Astrocyte (in vitro differentiated cells and primary cell): ENCODE measurements around the gene CIT. TPM values are rescaled to one million over a fixed set of nuclear protein-coding genes. Genes with fewer than 3 reads are reported as not detected.

ENCODE experiments used
- DNase-seq: peaks from one replicate; pipeline ENCODE4 v3.0.0-alpha.2; 2010; ENCODE audit warnings: low read depth
- FAIRE-seq: peaks from 2 replicates; lab custom pipeline; 2011; peaks lifted over from hg19 to GRCh38; lab: Jason Lieb, UNC
- H2AFZ ChIP-seq: 2 replicates; pipeline ENCODE4 v1.6.0; 2012; ENCODE audit warnings: low read depth, low read length, inconsistent platforms
- H3K27ac ChIP-seq: 2 replicates; pipeline ENCODE4 v1.5.1; 2011; ENCODE audit warnings: low read depth, low read length, inconsistent platforms
- H3K27me3 ChIP-seq: 2 replicates; pipeline ENCODE4 v1.6.0; 2011; ENCODE audit warnings: low read length, inconsistent platforms; ENCODE audit not compliant: insufficient read depth
- H3K36me3 ChIP-seq: 2 replicates; pipeline ENCODE4 v1.5.1; 2011; ENCODE audit warnings: low read length, inconsistent platforms; ENCODE audit not compliant: insufficient read depth
- H3K4me1 ChIP-seq: 2 replicates; pipeline ENCODE4 v1.5.1; 2011; ENCODE audit warnings: low read length, inconsistent platforms; ENCODE audit not compliant: insufficient read depth
- H3K4me2 ChIP-seq: 2 replicates; pipeline ENCODE4 v1.6.0; 2012; ENCODE audit warnings: low read length, inconsistent platforms
- H3K4me3 ChIP-seq: 2 replicates; pipeline ENCODE4 v1.5.1; 2011; ENCODE audit warnings: low read depth, mild to moderate bottlenecking, low read length, inconsistent platforms; ENCODE audit not compliant: insufficient read depth
- H3K79me2 ChIP-seq: 2 replicates; pipeline ENCODE4 v1.6.0; 2012; ENCODE audit warnings: mild to moderate bottlenecking, low read length, inconsistent platforms; ENCODE audit not compliant: insufficient read depth
- H3K9ac ChIP-seq: 2 replicates; pipeline ENCODE4 v1.6.0; 2012; ENCODE audit warnings: mild to moderate bottlenecking, low read length, inconsistent platforms
- H3K9me3 ChIP-seq: 2 replicates; pipeline ENCODE4 v1.5.1; 2012; ENCODE audit warnings: low read depth, mild to moderate bottlenecking, low read length, inconsistent platforms; ENCODE audit not compliant: insufficient read depth
- H4K20me1 ChIP-seq: 2 replicates; pipeline ENCODE4 v1.6.0; 2012; ENCODE audit warnings: low read length, inconsistent platforms; ENCODE audit not compliant: insufficient read depth
- H3K27ac Mint-ChIP-seq: one replicate; pipeline ENCODE4 v1.8.0; 2021; ENCODE audit warnings: mild to moderate bottlenecking, mixed read lengths; ENCODE audit not compliant: unreplicated experiment
- H3K27me3 Mint-ChIP-seq: one replicate; pipeline ENCODE4 v1.8.0; 2021; ENCODE audit warnings: low read depth, mixed read lengths; ENCODE audit not compliant: unreplicated experiment
- H3K36me3 Mint-ChIP-seq: one replicate; pipeline ENCODE4 v1.8.0; 2021; ENCODE audit warnings: low read depth, mixed read lengths; ENCODE audit not compliant: unreplicated experiment
- H3K4me1 Mint-ChIP-seq: one replicate; pipeline ENCODE4 v1.8.0; 2021; ENCODE audit warnings: low read depth, mixed read lengths; ENCODE audit not compliant: unreplicated experiment
- H3K4me3 Mint-ChIP-seq: one replicate; pipeline ENCODE4 v1.8.0; 2021; ENCODE audit warnings: mild to moderate bottlenecking, moderate library complexity, mixed read lengths; ENCODE audit not compliant: unreplicated experiment
- H3K9me3 Mint-ChIP-seq: one replicate; pipeline ENCODE4 v1.8.0; 2021; ENCODE audit warnings: mild to moderate bottlenecking, mixed read lengths; ENCODE audit not compliant: unreplicated experiment
- CTCF ChIP-seq: IDR thresholded peaks from 2 replicates; pipeline ENCODE4 v1.5.1; 2011; ENCODE audit warnings: low read depth, mild to moderate bottlenecking, inconsistent platforms, low read length, moderate library complexity; ENCODE audit not compliant: insufficient read depth
- EZH2 ChIP-seq: IDR thresholded peaks from 2 replicates; pipeline ENCODE4 v1.6.1; 2012; ENCODE audit warnings: mild to moderate bottlenecking, low read length, inconsistent platforms; ENCODE audit not compliant: insufficient read depth
- total RNA-seq: library from RNA; stranded (reverse); gene quantifications from 2 replicates; pipeline ENCODE4 v1.2.1, GENCODE V29; 2021

Gene CIT
- total RNA-seq, 1 donor from 2014 or later, result 4.5 TPM

- H3K4me3 ChIP-seq, result peak overlapping the region; percentile 85
- H3K4me3 Mint-ChIP-seq, result peak overlapping the region; percentile 90
- H4K20me1 ChIP-seq, result no peaks in the 10 kb centered on the region
- H3K4me1 Mint-ChIP-seq, result peaks cover 3% of the 10 kb centered on the region
- TF ChIP-seq EZH2 (no peak), CTCF (no peak)
- H3K27ac Mint-ChIP-seq, result no peak overlapping the region
- H3K27me3 ChIP-seq, result no peaks in the 10 kb centered on the region
- H3K9me3 ChIP-seq, result no peaks in the 10 kb centered on the region
- peaks cover 2% of the 10 kb centered on the region for H3K9me3 Mint-ChIP-seq
- peak overlapping the region; percentile 93 for H2AFZ ChIP-seq
- DNase-seq (no peak), FAIRE-seq (no peak)
- no peaks in the 10 kb centered on the region for H3K36me3 Mint-ChIP-seq
- peak overlapping the region; percentile 94 for H3K4me2 ChIP-seq
- peaks cover 6% of the 10 kb centered on the region for H3K27me3 Mint-ChIP-seq
- H3K79me2 ChIP-seq, result peaks cover 22% of the 10 kb centered on the region
- H3K9ac ChIP-seq, result peak overlapping the region; percentile 87
- H3K36me3 ChIP-seq, result no peaks in the 10 kb centered on the region
- peak overlapping the region; percentile 48 for H3K27ac ChIP-seq
- H3K4me1 ChIP-seq, result peaks cover 7% of the 10 kb centered on the region
Observed at GRCh38 chr12:119877639-119877948, 474 bp upstream of the CIT start.

- no peak overlapping the region for H3K4me2 ChIP-seq
- no peak overlapping the region for H2AFZ ChIP-seq
- H3K36me3 ChIP-seq, result peaks cover 12% of the 10 kb centered on the region
- peaks cover 17% of the 10 kb centered on the region for H3K79me2 ChIP-seq
- no peaks in the 10 kb centered on the region for H3K27me3 ChIP-seq
- H3K27ac ChIP-seq, result peak overlapping the region; percentile 65
- no peak overlapping the region for H3K4me3 ChIP-seq
- no peak for TF ChIP-seq CTCF
- TF ChIP-seq EZH2, result no peak
- Mint-ChIP-seq H3K36me3 (no peaks in the 10 kb centered on the region), H3K4me1 (peaks cover 10% of the 10 kb centered on the region), H3K27ac (no peak overlapping the region), H3K4me3 (no peak overlapping the region), H3K9me3 (no peaks in the 10 kb centered on the region), H3K27me3 (no peaks in the 10 kb centered on the region)
- no peaks in the 10 kb centered on the region for H4K20me1 ChIP-seq
- no peak overlapping the region for H3K9ac ChIP-seq
- DNase-seq (no peak), FAIRE-seq (no peak)
- peaks cover 13% of the 10 kb centered on the region for H3K4me1 ChIP-seq
- H3K9me3 ChIP-seq, result no peaks in the 10 kb centered on the region
Observed at GRCh38 chr12:119870457-119870856, 6.7 kb downstream of the CIT start.

- peak overlapping the region; percentile 73 for H3K27ac Mint-ChIP-seq
Observed at GRCh38 chr12:119869720-119870119, 7.4 kb downstream of the CIT start.

More at GRCh38 chr12:119869720-119870119, 7.4 kb downstream of the CIT start:
- Mint-ChIP-seq H3K36me3 (no peaks in the 10 kb centered on the region), H3K4me1 (peaks cover 10% of the 10 kb centered on the region), H3K4me3 (no peak overlapping the region), H3K9me3 (no peaks in the 10 kb centered on the region), H3K27me3 (no peaks in the 10 kb centered on the region)
- Histone ChIP-seq H3K79me2 (peaks cover 11% of the 10 kb centered on the region), H2AFZ (peak overlapping the region; percentile 74), H4K20me1 (no peaks in the 10 kb centered on the region), H3K27ac (peak overlapping the region; percentile 65), H3K4me1 (peaks cover 13% of the 10 kb centered on the region), H3K27me3 (no peaks in the 10 kb centered on the region), H3K9ac (peak overlapping the region; percentile 42), H3K9me3 (no peaks in the 10 kb centered on the region), H3K36me3 (peaks cover 15% of the 10 kb centered on the region), H3K4me3 (no peak overlapping the region), H3K4me2 (peak overlapping the region; percentile 24)
- TF ChIP-seq CTCF (no peak), EZH2 (no peak)
- FAIRE-seq (peak; percentile 84), DNase-seq (peak; percentile 85)
